Measurements from ENCODE around the gene TMC5.
"Not testable (repeated sequence)": the region's sequence is repeated elsewhere in the genome, so short reads cannot be mapped to it uniquely, and the experiment has no call there.

Gene TMC5

DNA sequence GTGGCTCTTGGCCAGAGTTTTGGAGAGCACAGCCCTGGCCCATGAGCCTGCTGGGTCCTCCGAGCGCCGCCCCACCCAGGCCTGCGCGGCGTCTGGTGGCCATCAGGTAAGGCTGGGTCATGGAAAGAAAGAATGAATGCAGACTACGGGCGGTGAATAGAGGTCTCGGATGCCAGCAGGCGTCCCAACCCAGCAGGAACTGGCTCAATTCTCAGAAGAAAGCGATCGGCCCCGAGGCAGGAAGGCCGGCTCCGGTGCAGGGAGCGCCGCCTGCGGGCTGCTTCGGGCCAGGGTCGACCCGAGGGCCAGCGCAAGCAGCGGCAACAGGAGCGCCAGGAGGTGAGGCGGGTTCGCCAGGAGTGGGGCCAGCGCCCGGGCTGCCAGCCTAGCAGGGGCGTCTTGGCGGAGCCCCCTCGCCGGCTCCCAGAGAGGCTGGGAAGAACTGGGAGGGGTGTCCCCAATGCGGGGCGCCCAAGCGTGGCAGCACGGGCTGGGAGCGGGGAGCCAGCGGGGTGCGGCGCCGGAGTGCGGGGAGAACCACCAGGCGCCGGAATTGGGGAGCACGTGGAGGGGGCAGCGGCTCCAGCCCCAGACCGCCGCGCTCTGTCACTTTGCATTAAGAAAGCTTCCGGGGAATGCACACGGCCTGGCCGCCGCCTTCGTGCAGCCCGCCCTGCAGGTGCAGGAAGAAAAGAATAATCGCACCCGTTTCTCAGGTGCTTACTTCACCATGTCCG lies 7.1 kb upstream of the TMC5 start:
- DNase-seq (ENCODE audit: low read depth) = no peak
- no peak overlapping the region for H3K4me3 ChIP-seq (ENCODE audit: low read depth, low read length)
- TF ChIP-seq, protein P1, sequence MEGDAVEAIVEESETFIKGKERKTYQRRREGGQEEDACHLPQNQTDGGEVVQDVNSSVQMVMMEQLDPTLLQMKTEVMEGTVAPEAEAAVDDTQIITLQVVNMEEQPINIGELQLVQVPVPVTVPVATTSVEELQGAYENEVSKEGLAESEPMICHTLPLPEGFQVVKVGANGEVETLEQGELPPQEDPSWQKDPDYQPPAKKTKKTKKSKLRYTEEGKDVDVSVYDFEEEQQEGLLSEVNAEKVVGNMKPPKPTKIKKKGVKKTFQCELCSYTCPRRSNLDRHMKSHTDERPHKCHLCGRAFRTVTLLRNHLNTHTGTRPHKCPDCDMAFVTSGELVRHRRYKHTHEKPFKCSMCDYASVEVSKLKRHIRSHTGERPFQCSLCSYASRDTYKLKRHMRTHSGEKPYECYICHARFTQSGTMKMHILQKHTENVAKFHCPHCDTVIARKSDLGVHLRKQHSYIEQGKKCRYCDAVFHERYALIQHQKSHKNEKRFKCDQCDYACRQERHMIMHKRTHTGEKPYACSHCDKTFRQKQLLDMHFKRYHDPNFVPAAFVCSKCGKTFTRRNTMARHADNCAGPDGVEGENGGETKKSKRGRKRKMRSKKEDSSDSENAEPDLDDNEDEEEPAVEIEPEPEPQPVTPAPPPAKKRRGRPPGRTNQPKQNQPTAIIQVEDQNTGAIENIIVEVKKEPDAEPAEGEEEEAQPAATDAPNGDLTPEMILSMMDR (IDR thresholded peaks at IDR 0.05; ENCODE audit: control insufficient read depth, extremely low read depth, insufficient read depth) = no peak

DNA sequence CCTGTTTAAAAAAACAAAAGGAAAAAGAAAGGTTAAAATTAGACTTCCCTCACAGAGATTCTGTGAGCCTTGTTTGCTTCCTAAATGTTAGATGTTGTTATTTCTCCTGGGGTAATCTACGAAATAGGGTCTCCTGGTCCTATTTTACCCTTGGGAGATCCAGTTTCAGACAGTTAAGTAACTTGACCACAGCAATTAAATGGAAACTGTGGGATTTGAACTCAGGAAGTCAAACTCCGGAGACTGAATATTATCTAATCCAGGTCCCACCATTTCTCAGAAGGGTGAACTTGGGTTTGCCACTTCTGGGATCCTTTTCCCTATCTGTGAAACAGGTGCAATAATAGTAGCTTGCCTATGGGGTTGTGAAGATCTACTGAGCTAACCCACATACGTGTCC lies 6.4 kb upstream of the TMC5 start:
- H3K4me3 ChIP-seq (ENCODE audit: low read depth, low read length) = no peak overlapping the region
- no peak for DNase-seq (ENCODE audit: low read depth)
- TF ChIP-seq, protein P1 (IDR thresholded peaks at IDR 0.05; ENCODE audit: control insufficient read depth, extremely low read depth, insufficient read depth) = no peak

DNA sequence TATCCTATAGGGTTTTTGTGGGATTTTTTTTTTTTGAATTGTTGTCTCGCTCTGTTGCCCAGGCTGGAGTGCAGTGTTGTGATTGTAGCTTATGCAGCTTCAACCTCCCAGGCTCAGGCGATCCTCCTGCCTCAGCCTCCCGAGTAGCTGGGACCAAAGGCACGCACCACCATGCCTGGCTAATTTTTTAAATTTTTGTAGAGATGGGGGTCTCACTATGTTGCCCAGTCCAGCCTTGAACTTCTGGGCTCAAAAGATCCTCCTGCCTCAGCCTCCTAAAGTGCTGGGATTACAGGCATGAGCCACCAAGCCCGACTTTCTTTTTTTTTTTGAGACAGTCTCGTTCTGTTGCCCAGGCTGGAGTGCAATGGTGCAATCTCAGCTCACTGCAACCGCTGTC lies 5.6 kb upstream of the TMC5 start:
- not testable (repeated sequence) for DNase-seq (ENCODE audit: low read depth); H3K4me3 ChIP-seq (ENCODE audit: low read depth, low read length)

DNA sequence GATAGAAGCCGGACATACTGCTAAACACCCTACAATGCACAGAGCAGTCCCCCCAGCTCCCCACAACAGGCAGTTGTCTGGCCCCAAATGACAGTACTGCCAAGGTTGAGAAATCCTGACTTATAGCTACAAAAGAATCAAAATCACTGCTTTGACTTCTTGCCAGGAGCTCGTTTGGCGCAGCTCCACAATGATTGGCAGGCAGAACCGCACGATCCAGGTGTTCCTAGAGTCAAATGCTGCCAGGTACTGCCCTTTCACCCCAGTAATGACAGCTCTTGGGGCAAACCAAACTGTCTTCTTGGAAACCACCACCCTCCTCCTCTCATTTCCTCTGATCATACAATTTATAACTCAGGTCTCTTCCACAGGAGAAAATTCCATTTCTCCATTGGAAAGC lies 2.2 kb upstream of the TMC5 start:
- DNase-seq (ENCODE audit: low read depth) = no peak
- no peak overlapping the region for H3K4me3 ChIP-seq (ENCODE audit: low read depth, low read length)
- TF ChIP-seq, protein P1 (IDR thresholded peaks at IDR 0.05; ENCODE audit: control insufficient read depth, extremely low read depth, insufficient read depth) = no peak

DNA sequence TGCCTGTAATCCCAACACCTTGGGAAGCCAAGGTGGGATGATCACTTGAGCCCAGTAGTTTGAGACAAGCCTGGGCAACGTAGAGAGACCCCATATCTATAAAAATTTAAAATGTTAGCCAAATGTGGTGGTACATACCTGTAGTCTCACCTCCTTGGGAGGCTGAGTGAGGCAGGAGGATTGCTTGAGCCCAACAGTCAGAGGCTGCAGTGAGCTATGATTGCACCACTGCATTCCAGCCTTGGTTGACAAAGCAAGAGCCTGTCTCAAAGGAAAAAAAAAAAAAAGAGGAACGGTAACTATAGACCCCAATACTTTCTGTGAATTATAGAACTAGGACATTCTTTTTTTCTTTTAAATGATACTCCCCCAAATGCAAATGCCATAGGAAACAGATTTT lies 1.8 kb upstream of the TMC5 start:
- TF ChIP-seq, protein P1 (IDR thresholded peaks at IDR 0.05; ENCODE audit: control insufficient read depth, extremely low read depth, insufficient read depth) = no peak
- no peak for DNase-seq (ENCODE audit: low read depth)
- H3K4me3 ChIP-seq (ENCODE audit: low read depth, low read length) = no peak overlapping the region

DNA sequence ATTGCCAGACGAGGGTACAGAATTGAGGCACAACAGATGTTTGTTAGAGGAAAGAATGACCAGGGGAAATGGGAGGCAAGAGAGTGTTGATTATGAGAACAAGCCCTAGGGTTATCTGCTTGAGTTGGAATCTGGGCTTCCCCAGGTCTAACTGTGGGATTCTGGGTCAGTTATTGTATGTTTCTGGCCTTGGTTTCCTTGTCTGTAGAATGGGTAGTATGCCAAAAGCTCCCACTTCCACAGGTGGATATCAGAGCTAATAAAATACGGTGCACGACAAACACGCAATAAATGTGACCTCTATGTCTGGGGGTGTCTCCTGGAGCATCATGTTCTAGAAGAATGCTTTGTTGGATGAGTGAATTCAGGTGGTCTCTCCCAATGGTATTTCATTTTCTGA lies 517 bp downstream of the TMC5 start:
- TF ChIP-seq, protein P1 (IDR thresholded peaks at IDR 0.05; ENCODE audit: control insufficient read depth, extremely low read depth, insufficient read depth) = no peak
- no peak for DNase-seq (ENCODE audit: low read depth)
- no peak overlapping the region for H3K4me3 ChIP-seq (ENCODE audit: low read depth, low read length)

DNA sequence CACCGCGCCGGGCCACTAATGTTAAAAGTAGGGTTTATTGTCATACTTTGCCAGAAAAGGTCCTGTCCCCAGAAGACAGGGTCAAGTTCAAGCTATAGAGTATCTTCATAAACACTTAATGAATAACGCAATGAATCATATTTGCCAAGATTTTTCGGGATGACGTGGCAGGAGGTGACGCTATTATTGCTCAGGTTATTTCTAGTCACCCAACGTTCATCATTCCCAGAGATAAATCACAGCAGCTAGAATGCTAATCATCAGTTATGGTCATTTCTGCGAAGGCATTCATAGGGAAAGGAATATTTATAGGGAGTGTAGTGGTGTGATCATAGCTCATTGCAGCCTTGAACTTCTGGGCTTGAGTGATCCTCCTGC lies 2.0 kb downstream of the TMC5 start:
- TF ChIP-seq, protein P1 (IDR thresholded peaks at IDR 0.05; ENCODE audit: control insufficient read depth, extremely low read depth, insufficient read depth) = no peak
- no peak overlapping the region for H3K4me3 ChIP-seq (ENCODE audit: low read depth, low read length)
- no peak for DNase-seq (ENCODE audit: low read depth)
